ENCODE measurements around the gene NSF.
"Not testable (repeated sequence)": the region's sequence is repeated elsewhere in the genome, so short reads cannot be mapped to it uniquely, and the experiment has no call there.

The NSF gene

DNA sequence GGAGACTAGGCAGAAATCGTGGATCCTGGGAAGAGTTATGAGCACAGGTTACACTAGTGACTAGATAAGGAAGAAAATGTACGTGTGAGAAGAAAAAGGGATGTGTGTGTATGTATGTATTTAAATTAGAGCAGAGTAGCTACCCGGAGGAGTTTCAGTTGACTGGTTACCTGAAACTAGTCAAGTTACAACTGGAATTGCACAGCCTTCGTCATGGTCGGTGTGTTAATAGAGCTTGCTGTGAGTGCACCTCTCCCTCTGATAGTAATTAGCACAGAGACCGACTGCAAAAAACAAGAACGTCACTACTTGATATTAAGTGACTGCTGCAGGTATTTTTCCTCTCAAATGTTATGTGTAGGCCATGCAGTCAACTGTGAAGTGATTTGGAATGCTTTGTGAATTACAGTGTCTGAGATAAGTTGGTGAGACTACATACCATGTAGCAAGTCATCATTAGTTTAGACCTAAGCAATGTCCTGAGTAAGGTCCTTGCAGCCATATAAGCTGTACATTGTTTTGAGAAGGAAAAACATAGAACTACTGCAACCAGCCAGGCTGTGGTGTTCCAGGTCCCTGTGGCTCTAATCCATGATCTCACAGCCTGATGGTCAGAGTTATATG lies 132.3 kb downstream of the NSF start:
- DNase-seq = no peak

DNA sequence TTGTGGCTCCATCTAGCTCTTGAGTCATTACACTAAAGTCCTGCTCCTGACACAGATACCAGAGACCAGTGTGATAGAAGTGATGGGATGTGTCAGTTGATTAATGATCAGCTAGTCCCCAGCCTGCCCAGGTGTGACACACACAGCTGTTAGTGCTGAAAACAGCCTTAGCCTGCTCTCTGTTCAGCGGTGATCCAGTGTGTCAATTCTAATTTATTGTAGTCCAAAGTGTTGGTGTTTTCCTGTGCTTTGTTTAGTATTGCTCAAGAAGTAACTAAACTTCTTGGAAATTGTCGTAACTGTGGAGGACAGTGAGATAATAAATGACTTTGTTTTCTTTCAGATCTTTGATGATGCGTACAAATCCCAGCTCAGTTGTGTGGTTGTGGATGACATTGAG lies 135.7 kb downstream of the NSF start:
- no peak for DNase-seq

DNA sequence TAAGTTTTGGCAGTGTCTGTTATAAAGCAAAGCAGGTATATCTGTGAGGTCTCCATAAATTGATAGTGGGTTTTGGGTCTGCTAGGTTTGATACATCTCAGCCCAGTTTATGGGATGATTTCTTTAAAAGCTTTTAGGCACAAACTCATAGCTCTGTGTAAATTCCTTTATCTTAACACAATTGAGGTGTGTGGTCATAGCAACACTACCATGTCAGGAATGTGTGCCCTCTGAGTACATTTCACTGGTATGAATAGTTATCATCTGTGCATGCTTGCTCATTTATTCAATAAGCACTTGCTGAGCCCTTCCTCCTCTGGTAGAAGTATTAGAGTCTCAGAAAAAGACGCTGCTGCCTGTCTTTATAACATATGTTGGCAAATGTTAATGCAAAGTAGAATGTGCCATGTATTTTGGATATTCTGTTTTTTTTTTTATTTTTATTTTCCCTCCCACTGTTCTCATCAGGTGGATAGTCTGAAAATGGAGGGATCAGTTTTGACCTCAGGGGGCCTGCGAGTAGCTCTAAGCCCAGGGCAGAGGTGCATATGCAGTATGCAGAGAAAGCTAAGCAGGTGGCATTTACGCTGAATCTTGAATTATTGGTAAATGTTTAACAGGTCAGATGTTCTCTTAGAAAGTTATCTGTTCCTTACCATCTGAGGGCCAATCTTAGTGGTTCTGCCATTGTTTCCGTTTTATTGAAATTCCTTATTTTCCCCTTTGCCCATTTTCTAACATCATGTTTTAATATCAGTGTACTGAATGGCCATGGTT lies 137.3 kb downstream of the NSF start:
- no peak for DNase-seq

DNA sequence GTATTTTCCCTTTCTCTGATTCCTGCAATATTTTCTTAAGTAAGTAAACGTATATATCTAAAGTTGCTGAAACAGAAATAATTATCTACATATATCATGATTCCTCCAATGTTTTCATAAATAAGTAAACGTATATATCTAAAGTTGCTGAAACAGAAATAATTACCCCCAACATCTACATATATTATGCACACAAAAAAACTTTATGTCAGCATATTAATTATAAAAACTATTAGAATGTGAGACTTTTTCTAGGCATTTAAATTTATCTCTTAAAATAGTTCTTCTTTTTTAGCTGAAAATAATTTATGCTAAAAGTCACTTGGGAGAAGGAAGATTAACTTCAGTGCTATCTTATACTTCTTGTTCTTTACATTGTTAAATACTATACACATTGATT lies 139.6 kb downstream of the NSF start:
- DNase-seq = no peak

DNA sequence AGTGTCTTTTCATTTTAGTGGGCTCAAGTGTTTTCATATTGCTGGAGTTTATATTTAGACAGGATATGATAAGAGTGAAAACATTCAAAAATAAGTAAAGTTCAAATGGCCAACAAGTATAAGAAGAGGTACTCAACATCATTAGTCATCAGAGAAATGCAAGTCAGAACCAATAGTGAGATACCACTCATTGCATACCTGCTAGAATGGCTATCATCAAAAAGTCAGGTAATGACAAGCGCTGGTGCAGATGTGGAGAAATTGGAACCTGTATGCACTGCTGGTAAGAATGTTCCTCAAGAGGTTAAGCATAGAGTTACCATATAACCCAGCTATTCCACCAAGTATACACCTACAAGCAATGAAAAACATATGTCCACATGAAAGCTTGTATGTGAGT lies 140.2 kb downstream of the NSF start:
- no peak for DNase-seq

DNA sequence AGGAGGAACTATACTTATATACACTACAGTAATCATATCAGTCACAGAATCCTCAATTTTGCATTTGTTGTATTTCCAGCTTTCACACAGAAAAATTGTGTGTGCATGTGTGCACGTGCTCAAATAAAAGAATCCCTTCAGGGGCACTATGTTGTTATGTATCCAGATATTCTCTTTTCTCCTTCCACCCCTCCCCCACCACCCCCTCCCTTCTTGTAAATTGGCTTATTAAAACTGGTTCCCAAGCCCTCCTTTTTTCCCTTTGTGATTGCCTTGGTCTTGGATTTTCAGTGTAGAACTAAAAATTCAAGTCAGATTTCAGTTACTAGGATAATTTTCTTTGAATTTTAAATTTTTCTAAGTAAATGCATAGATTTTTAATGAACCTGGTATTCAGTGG lies 141.7 kb downstream of the NSF start:
- no peak for DNase-seq

DNA sequence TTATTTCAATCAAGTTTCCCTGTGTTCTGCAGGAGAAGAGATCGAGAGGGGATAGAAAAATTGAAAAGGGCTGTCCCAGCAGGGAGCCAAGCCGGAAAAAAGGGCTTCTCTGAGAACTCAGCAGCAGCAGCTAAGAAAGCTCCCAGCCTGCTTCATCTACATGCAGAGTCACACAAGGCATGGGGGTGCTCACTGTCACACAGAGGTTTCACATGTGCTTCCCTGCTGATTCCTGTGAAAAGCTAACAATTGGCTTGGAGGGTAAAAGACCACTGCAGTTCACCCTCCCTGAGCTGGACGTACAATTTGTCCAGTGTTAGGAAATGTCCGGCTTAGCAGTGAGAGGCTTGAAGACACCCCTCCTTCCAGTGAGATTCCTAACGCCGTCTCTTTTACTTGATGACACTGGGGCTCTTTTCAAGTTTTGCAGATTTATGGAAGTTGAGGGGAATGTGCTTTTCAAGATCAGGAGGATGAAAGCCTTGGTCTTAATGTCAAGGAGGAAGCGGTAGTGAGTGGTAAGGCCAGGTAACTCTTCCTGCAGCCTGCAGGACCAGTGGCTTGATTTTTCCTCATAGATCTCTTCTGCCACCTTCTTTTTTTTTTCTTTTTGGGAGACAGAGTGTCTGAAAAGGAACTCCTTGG lies 142.4 kb downstream of the NSF start:
- DNase-seq = no peak

DNA sequence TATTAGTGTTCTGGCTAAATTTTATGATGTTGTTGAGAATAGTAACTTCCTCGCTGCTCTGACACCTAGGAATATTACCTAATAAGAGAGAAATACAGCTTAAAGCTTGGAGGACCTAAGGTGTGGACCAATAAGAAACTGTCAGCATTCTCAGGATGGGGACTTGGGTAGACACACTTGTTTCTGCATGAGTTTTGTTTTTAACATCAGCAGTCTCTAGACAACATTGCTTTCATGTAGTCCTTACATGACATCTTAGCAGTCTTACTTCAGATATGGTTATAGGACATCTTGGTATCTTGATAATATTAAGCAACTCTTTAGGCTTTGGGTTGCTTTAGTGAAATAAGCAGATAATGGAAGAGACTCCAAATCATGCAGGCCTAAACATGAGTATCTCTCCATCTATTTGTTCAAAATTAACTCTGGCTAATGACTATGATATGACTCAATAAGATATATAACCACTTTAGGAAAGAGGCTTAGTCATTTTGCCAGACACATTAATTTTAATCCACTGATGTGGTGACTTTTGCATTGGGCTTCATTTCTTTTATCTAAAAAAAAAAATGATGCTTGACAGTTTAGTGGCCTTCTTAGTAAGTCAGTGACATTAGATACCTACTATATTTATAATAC lies 143.5 kb downstream of the NSF start:
- no peak for DNase-seq

DNA sequence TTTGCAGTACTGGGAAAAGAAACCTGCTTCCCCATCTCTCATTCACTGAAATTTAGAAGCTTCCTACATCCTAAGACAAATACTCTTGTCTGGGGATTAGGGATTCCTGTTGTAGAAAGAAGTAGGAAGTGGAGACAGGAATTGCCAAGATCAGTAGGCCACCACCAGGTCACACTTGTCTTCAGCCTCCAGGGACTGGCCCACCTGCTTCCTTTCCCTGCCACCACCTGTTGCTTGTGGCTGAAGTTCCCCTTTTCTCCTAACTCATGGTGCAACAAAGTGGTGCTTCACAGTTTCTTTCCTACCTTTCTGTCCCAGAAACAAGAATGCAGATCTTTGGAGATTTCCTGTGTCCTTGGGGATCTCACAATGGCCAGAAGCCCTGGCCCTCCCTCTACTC lies 145.6 kb downstream of the NSF start:
- no peak for DNase-seq

DNA sequence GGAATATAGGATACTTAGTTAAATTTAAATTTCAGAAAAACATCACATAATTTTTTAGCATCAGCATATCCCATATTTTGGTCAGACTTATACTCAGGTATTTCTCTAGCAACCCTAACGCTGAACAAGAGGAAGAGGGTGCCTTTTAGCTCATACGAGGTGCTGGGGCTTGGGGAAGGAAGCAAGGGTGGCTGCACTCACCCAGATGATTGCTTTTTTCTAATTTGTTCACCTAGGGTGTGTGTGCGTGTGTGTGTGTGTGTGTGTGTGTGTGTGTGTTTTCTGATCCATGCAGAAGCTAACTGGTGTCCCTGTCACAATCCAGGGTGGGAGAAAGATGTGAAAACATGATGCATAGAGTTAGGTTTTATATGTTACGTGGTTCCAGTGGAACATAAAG lies 146.9 kb downstream of the NSF start:
- no peak for DNase-seq

DNA sequence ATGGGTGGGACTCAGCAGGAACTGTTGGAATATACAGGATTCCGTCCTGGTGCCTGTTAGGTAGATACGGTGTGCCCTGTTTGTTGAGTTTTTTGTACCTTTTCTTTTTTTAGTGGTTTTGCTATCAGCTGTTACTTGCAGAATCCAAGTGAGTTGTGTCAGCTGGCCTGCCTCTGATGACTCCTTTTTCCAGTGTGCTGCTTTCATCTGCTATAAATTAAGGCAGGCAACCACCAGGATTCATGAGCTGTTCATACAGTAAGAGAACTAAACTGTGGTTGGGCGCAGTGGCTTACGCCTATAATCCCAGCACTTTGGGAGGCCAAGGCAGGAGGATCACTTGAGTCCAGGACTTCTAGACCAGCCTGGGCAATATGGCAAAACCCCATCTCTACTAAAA lies 148.1 kb downstream of the NSF start:
- no peak for DNase-seq

DNA sequence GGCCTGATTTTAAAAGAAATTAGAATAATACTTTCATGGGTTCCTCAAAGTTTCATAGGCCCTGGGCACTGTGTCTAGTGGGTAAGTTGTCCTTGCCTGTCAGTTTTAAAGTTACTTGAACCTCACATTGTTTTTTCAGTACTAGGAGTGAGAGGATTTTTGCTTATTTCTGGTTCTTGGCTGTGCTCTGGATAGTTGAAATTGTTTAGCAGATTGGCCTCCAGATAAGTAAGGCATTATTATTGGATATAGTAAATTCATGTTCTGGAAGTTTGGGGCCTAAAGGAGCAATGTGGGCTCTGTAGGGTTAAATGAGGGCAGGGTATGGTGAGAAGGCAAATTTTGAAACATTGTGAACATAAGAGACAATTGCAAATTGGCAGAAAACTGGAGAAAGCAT lies 149.5 kb downstream of the NSF start:
- DNase-seq = no peak

DNA sequence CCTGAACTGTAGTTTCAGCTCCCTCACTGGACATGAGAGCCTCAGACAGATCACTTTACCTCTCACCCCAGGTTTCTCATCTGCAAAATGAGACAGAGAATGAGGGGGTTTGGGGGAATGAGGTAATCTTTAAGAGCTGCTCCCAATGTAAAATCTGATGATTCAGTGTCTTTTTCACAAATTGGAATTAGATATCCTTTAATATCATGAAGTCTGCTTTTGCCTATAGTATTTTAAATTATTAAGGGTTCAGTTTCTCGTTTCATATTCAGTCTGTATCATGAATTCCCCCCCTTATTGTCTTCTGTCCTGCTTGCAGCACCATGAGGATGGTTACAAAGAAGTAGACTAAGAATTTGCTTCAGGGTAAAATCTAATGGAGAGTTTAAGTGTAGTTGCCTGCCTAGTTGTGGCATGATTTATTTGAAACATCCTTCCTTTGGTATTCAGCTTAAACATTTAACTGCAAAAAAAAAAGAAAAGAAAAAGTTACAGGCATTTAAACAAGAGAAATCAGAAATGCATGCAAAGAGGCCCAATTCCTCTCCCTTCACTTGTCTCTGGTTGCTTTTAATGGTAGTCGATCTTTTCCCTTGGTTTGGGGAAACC lies 150.8 kb downstream of the NSF start:
- no peak for DNase-seq

DNA sequence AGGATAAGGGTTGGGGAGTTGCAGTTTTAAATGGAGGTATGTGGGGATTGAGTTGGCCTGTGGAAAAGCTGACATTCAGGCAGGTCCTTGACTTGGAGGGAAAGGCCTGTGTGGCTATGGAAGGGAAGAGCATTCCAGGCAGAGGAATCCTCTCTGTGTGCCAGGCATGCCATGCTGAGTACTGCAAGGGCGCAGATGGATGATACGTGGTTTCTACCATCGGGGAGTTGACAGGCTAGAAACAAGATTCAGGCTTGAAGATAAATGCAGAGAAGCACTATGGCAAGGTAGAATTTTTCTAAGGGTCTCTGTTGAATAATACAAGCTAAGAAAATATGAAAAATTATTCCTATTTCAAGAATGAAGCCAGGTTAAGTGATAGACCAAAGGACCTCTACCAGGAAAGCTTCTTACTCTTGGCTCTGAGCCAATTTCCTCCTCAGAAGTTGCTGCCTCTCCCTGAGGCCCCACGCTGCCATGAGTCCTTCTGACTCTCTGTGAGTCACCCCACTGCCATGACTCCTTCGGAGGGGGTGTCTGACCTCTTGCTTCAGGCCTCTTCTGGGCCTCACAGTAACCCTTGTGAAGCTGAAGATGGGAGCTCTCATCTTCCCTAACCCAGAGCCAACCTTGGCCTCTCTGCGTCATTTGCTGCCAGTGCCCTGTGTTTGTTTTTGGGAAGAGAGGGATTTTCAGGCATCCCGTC lies 152.2 kb downstream of the NSF start:
- DNase-seq = no peak

DNA sequence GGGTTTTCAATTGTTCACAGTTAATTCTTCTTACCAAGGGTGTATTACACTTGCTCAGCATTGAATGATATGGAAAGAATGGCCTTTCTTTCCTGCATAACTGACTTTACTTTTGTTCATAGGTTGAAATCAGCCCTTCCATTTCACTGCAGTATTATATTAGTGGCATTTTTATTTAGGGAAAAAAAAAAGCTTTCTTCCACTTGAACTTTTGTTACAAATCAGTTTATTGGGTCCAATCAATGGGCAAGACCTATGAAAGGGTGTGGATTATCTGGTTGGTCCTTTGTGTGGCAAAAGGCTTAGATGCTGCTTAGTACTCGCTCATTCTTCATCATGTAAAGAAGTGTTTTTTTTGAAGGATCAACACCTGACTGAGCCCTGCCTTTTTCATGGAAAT lies 154.0 kb downstream of the NSF start:
- DNase-seq = no peak

DNA sequence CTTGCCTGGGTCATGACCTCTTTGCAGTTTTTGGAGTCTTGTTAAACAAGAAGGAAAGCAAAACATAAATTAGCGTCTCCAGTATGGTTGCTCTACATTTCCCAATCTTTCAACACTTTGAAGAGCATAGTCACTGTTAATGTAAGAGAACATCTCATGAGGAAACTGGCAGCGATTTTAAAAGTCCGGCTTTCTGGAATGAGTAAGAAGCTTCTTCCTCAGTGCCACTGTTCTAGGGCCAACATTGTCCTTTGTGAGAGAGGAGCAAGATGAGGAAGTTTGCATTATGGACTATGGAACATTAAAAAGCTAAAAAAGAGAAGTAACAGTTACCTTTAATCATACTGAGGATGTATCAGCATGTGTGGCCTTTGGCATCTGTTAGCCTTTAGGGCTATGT lies 154.9 kb downstream of the NSF start:
- no peak for DNase-seq

DNA sequence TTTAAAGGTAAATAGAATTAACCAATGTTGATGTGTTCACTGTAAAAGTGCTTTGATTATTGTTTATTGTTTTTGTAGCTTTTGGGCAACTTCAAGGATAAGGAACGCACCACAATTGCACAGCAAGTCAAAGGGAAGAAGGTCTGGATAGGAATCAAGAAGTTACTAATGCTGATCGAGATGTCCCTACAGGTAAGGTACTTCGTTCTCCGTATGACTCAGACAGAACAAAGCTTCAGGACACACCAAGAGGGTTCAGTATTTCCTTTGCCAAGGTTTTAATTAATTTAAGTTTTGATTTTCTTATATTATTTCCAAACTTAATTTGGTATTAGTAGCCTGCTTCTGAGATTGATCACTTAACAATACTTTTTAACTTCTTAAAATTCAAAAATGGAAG lies 161.0 kb downstream of the NSF start:
- no peak for DNase-seq

DNA sequence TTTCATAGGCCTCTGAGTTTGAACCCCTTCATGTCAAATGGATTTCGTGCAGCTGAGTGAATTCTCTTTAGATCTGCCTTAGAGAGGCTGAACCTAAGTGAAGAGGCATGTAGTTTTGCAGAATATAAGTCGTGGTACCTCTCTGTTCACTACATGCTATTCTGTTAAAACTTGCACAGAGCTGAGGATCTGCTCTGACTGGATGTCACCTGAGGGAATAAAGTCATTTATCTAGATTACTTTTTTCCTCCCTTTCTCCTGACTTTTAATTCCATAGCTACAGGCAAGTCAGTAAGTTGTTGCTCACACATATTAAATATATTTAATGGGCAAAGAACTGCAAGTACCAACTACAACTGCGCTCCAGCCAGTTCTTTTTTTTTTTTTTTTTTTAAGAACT lies 163.3 kb downstream of the NSF start:
- DNase-seq = no peak

DNA sequence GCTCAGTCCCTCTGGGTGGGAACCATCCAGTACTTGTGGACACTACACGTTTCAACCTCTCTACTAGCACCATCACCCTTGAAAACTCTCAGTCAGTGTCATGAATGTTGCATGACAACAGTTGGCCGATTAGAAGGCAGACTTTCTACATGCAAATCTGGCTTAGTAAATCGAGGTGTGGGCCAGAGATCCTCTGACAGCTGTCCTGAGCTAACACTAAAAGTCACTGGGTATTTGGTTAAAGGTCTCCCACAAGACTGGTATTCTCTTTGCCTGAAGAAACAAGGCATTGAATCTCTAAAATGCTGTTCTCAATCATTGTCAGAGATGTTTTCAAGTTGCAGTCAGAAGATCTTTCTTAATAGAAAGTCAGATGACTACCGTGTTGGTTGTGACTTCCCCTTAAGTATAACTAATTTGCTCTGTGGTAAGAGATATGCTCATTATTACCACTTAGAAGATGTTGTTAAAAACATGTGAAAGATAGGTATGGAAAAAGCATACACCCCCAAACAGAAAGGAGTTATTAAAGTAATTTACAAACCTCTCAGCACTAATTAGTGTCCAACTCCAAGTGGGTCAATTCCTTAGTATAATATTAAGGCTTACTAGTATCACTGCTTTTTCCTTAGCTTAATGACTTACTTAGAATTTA lies 165.7 kb downstream of the NSF start:
- no peak for DNase-seq

DNA sequence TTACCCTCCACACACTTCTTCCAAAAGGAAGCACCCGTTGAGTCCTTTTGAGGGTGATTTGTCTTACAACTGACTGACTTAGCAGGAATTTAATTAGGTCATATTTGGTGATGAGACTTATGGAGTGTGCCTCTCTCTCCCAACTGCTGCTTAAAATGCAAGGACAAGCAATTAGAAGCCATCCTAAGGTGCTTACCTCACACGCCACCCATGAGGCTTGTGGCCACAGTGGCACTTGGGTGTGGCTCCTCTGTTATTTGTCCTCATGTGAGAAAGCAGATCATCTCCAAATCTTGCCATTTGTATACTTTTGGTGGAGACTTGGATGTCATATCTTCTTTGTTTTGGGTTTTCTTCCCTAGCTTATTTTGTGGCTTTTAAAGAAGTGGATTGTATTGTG lies 166.4 kb downstream of the NSF start:
- no peak for DNase-seq

DNA sequence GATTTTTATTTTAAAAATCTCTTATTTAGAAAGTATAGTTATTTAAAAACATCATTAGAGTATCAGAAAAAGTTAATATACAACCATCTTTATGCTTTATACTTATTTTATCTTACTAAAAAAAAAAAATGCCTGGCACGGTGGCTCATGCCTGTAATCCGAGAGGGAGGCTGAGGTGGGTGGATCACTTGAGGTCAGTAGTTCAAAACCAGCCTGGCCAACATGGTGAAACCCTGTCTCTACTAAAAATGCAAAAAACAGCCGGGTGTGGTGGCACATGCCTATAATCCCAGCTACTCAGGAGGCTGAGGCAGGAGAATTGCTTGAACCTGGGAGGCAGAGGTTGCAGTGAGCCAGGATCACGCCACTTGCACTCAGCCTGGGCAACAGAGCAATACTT lies 167.1 kb downstream of the NSF start:
- DNase-seq = not testable (repeated sequence)

DNA sequence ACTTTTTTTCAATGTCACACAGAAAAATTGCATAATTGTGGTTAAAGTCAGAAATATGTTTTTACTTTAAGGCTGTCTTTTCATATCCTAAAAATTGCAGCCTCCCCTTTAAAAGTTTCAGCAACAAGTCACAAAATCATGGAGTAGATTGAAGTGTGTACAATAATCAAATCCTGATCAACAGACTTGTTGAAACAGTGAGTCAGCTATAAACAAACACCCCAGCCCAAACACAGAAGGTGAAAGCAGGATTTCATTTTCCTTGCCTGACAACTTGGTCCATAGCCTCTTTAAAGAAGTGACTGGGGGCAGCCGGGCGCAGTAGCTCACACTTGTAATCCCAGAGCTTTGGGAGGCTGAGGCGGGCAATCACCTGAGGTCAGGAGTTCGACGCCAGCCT lies 168.1 kb downstream of the NSF start:
- no peak for DNase-seq

Measured in stimulated activated naive CD4-positive, alpha-beta T cell (primary cell).